ENCODE results near the gene CLCNKA.

DNA sequence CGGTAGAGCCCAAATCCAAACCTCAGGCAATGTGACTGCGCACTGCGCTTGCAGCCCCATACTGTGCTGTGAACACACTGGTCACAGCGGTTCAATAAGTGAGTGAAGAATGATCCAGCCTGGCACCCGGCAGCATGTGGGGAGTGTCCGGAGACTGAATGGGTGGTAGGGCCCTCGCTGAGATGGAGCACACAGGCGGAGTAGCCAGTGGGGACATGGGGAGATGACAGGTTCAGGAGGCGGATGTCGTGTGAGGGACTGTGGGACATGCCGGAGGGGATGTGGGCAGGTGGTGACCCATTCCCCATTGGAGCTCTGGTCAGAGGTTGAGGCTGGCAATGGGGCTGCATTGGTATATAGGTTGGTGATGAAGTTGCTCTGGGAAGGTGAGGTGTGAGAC lies 12.2 kb upstream of the CLCNKA start:
- TF ChIP-seq YY1 (IDR thresholded peaks at IDR 0.05; ENCODE audit: insufficient read depth, insufficient read length) (no peak), ZNF274 (IDR thresholded peaks at IDR 0.05; ENCODE audit: low read depth, low read length) (no peak), SUZ12 (IDR thresholded peaks at IDR 0.05; ENCODE audit: extremely low read depth, insufficient read depth, insufficient read length) (no peak)
